ENCODE results near the gene INAFM1.

The INAFM1 gene

GRCh38 chr19:47274071-47274890 lies at the start of gene INAFM1:
INAFM1 (plus strand) TSS chr19:47274885; CDS start chr19:47274920, 35 bp downstream.
- H3K4me3 ChIP-seq (ENCODE audit: low read depth, low read length), result peak within 1 kb of the TSS; percentile 70
- TF ChIP-seq CTCF (IDR thresholded peaks at IDR 0.05; ENCODE audit: low read depth, low read length, missing control alignments), result no peak
- peak; percentile 66 for DNase-seq (ENCODE audit: low read depth)

DNA sequence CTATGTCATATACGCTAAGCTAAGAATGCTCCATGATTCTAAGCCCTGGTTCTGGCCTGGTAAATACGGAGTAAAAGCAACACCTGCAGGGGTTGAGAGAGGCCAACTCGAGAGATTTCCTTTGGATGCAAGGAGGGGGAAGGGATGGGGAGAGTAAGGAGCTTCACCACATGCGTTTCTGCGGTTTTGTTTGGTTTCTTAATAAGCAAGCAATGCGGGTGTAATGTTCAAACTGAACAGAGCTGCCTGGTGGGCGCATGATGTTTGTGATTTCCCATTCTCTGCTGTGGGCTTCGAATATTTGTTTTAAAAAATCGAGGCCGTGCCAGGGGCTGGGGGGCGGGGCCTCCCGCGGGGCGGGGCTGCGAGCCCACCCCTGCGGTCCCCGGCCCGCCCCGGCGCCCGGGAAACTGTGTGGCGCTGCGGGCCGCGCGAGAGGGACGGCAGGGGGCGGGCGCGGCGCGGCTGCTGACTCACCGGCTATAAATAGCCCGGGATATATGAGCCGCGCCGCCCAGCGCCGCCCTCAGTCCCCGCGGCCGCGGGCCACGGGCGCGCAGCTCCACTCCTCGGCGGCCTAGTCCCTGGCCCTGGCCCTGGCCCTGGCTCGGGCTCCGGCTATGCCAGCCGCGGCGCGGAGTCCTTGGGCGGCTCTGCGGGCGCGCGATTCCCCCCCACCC lies 48.8 kb upstream of the INAFM1 start:
- DNase-seq (ENCODE audit: low read depth), result no peak
- H3K4me3 ChIP-seq (ENCODE audit: low read depth, low read length), result peak overlapping the region; percentile 71
- TF ChIP-seq CTCF (IDR thresholded peaks at IDR 0.05; ENCODE audit: low read depth, low read length, missing control alignments), result peak; percentile 9

DNA sequence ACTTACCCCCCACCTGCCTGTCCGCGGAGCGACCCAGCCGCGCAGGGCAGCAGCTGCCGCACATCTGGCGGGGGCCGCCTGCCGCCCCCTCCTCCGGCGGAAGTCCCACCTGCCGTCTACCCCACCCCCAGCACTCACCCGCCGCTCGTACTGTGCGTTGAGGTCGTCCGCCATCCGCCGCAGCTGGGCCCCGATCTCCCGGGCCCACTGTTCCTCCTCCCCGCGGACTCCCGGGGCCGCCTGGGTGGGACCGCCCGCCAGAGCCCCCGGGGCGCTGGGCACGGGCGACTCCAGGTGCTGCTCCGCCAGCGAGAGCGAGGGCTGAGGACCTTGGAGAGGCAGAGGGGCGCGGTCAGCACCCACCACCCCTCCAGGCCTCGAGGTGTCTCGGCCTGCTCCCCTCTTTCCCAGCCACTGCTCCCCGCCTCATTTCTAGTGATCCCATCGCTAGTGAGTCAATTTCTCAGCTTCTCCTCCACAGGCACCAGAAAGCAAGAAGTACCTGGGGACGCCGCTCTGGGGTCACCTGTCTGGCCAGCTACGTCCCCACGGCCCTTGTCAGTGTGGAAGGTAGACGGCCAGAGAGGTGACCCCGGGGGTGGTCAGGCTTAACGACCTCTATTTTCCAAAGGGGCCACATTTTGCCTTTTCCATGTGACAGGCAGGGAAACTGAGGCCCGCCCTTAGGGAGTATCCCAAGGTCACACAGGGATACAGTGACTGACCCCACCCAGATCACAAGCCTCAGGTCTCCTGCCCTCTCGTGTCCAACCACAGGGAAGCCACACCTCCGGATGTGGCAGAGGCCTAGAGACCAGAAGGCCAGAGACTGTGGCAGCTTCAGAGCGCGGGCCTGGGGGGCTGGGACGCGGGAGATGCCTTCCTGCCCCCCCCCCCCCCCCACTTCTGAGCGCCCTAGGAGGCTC lies 48.0 kb upstream of the INAFM1 start:
- H3K4me3 ChIP-seq (ENCODE audit: low read depth, low read length), result peak overlapping the region; percentile 71
- TF ChIP-seq CTCF (IDR thresholded peaks at IDR 0.05; ENCODE audit: low read depth, low read length, missing control alignments), result no peak
- peak; percentile 75 for DNase-seq (ENCODE audit: low read depth)

DNA sequence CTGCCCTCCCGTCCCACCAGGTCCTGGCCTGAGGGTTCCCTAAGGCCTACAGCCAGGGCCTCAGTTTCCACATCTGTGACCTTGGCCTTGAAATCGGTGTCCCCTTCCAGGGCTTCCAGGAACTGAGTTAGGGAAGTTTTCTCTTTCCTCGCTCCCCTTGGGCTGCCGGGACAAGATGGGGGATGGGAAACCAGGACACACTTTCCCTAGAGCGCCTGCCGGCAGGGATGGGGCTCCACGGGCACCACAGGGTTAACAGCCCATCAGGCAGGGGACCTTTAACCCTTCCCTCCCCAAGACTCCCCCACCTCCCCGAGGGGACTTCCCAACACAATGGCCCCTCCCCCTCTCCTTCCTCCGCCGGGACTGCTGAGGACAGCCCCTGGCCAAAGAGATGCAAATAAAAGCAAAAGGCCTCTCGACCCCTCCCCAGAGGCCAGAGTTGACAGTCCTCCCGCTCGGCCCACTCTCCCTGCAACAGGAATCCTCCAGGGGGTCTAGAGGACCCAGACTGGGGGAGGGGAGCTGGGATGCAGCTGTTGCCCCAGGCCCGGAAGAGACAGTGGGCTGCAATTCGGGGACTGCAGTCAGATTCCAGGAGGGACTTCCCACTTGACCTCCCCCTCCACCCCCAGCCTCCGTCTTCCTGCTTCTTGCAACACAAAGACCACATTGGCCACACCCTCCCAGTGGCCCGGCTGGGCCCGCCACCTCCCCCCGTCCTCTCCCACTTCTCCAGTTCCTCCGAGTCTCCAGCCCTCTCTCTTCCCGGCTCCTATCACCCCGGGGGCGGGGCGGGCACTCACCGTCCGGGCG lies 47.1 kb upstream of the INAFM1 start:
- peak overlapping the region; percentile 71 for H3K4me3 ChIP-seq (ENCODE audit: low read depth, low read length)
- no peak for DNase-seq (ENCODE audit: low read depth)
- no peak for TF ChIP-seq CTCF (IDR thresholded peaks at IDR 0.05; ENCODE audit: low read depth, low read length, missing control alignments)

DNA sequence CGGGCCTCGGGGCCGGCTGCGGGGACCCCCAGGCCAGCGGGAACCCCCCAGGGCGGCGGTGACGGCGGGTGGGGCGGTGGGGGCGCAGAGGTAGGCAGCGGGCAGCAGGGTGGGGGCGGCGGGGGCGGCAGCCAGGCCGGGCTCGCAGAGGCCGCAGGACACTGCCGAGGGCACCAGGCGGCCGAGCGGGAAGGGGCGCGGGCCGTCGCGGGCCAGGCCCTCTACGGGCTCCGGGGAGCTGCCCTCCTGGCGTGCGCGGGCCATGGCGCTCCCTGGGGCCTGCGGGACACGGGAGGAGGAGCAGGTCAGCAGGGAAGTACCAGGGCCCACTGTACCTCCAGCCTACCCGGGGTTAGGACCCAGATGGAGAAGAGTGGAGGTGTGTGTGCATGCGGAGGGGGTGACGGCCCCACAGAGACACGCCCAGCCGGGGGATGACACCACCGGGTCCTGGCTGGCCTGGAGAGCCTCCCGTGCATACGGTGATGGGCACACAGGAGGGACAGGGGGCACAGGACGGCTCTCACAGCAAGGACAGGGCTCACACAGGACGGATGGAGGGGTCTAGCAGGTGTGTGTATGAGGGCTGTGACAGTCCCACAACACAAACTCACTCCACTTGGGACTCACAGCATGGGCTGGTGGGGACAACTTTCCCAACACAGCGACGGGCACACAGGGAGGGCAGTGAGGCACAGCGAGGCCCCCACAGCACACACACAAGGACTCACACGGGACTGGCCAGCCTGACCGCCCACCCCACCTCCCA lies 46.3 kb upstream of the INAFM1 start:
- H3K4me3 ChIP-seq (ENCODE audit: low read depth, low read length), result peak overlapping the region; percentile 71
- TF ChIP-seq CTCF (IDR thresholded peaks at IDR 0.05; ENCODE audit: low read depth, low read length, missing control alignments), result no peak
- no peak for DNase-seq (ENCODE audit: low read depth)
